ENCODE results near the gene ZNF724. TPM values are rescaled to one million over a fixed set of nuclear protein-coding genes. Genes with fewer than 3 reads are reported as not detected.

The ZNF724 gene
- total and polyA plus RNA-seq, 2 of the 13 experiments (the other 11 are each of a cell fraction or from before 2014, with no cell fraction given), result 1.5 to 15.0 TPM

- TF ChIP-seq AKNA (CRISPR knock-in tag; IDR thresholded peaks at IDR 0.05; ENCODE audit: borderline replicate concordance), result no peak
- no peak for TF ChIP-seq KAT2B (IDR thresholded peaks at IDR 0.05; ENCODE audit: borderline replicate concordance, low read depth, low read length)
- no peak for TF ChIP-seq ZFP36L1 (CRISPR knock-in tag; IDR thresholded peaks at IDR 0.05)
- TF ChIP-seq ZNF619 (CRISPR knock-in tag; IDR thresholded peaks at IDR 0.05), result no peak
- TF ChIP-seq HIVEP1 (CRISPR knock-in tag; IDR thresholded peaks at IDR 0.05), result no peak
- TF ChIP-seq SUZ12 (IDR thresholded peaks at IDR 0.05; ENCODE audit: low read depth, low read length), result no peak
- TF ChIP-seq, protein P1, sequence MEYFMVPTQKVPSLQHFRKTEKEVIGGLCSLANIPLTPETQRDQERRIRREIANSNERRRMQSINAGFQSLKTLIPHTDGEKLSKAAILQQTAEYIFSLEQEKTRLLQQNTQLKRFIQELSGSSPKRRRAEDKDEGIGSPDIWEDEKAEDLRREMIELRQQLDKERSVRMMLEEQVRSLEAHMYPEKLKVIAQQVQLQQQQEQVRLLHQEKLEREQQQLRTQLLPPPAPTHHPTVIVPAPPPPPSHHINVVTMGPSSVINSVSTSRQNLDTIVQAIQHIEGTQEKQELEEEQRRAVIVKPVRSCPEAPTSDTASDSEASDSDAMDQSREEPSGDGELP (IDR thresholded peaks at IDR 0.05; ENCODE audit: borderline replicate concordance, low read depth), result no peak
- no peak for TF ChIP-seq ATRX (CRISPR knock-in tag; IDR thresholded peaks at IDR 0.05; ENCODE audit: borderline replicate concordance)
- TF ChIP-seq RNF2 (conservative IDR thresholded peaks at IDR 0.05; ENCODE audit: low read depth), result no peak
- TF ChIP-seq FIP1L1 (IDR thresholded peaks at IDR 0.05; ENCODE audit: borderline replicate concordance, insufficient read depth, low read depth, low read length), result no peak
- TF ChIP-seq, protein P2, sequence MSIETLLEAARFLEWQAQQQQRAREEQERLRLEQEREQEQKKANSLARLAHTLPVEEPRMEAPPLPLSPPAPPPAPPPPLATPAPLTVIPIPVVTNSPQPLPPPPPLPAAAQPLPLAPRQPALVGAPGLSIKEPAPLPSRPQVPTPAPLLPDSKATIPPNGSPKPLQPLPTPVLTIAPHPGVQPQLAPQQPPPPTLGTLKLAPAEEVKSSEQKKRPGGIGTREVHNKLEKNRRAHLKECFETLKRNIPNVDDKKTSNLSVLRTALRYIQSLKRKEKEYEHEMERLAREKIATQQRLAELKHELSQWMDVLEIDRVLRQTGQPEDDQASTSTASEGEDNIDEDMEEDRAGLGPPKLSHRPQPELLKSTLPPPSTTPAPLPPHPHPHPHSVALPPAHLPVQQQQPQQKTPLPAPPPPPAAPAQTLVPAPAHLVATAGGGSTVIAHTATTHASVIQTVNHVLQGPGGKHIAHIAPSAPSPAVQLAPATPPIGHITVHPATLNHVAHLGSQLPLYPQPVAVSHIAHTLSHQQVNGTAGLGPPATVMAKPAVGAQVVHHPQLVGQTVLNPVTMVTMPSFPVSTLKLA (IDR thresholded peaks at IDR 0.05), result no peak
- no peak; the same call in none of the 2 replicates for TF ChIP-seq ZNF724P (CRISPR knock-in tag; IDR thresholded peaks at IDR 0.05; ENCODE audit: borderline replicate concordance)
- TF ChIP-seq USF2 (IDR thresholded peaks at IDR 0.05; ENCODE audit: low read depth, low read length), result no peak
- TF ChIP-seq USF2 (CRISPR knock-in tag; IDR thresholded peaks at IDR 0.05; ENCODE audit: borderline replicate concordance), result no peak
- TF ChIP-seq SRSF9 (IDR thresholded peaks at IDR 0.05; ENCODE audit: borderline replicate concordance, insufficient read depth, low read depth, low read length, poor library complexity, severe bottlenecking), result no peak
- TF ChIP-seq ATF1 (CRISPR knock-in tag; IDR thresholded peaks at IDR 0.05), result no peak
- TF ChIP-seq GPN1 (CRISPR knock-in tag; IDR thresholded peaks at IDR 0.05; ENCODE audit: borderline replicate concordance), result no peak
- no peak for TF ChIP-seq ZNF354B (CRISPR knock-in tag; IDR thresholded peaks at IDR 0.05)
- no peak for TF ChIP-seq GTF2F1 (IDR thresholded peaks at IDR 0.05; ENCODE audit: low read length)
- peak; percentile 33; the same call in 1 of the 2 replicates for TF ChIP-seq HOXD1 (CRISPR knock-in tag; IDR thresholded peaks at IDR 0.05)
These were observed 23.6 kb upstream of the ZNF724 start (continued) for GRCh38 chr19:23273590-23274412.
